ENCODE results near the gene VWA8.

The VWA8 gene

GRCh38 chr13:41740479-41740878, 220.4 kb downstream of the VWA8 start:
- H3K4me3 ChIP-seq (ENCODE audit: low read depth, low read length), result no peak overlapping the region
- DNase-seq, result no peak
- no peaks in the 10 kb centered on the region for H3K27me3 ChIP-seq
- TF ChIP-seq CTCF (IDR thresholded peaks at IDR 0.05; ENCODE audit: low read depth, low read length), result no peak
- H3K36me3 ChIP-seq, result no peaks in the 10 kb centered on the region
- H3K9me3 ChIP-seq, result no peaks in the 10 kb centered on the region
- H3K4me1 ChIP-seq, result peaks cover 9% of the 10 kb centered on the region

GRCh38 chr13:41722684-41723535, 238.0 kb downstream of the VWA8 start:
- no peak for TF ChIP-seq CTCF (IDR thresholded peaks at IDR 0.05; ENCODE audit: low read depth, low read length)
- Histone ChIP-seq H3K4me3 (ENCODE audit: low read depth, low read length) (no peak overlapping the region), H3K9me3 (no peaks in the 10 kb centered on the region), H3K36me3 (peaks cover 15% of the 10 kb centered on the region), H3K27me3 (no peaks in the 10 kb centered on the region), H3K4me1 (no peaks in the 10 kb centered on the region; the same call in 1 of the 2 replicates)
- DNase-seq, result no peak

- no peaks in the 10 kb centered on the region for H3K27me3 ChIP-seq
- TF ChIP-seq CTCF (IDR thresholded peaks at IDR 0.05; ENCODE audit: low read depth, low read length), result no peak
- peaks cover 5% of the 10 kb centered on the region; the same call in 1 of the 2 replicates for H3K4me1 ChIP-seq
- no peak for DNase-seq
- no peak overlapping the region for H3K4me3 ChIP-seq (ENCODE audit: low read depth, low read length)
- H3K9me3 ChIP-seq, result no peaks in the 10 kb centered on the region
- peaks cover 15% of the 10 kb centered on the region for H3K36me3 ChIP-seq
Measured at GRCh38 chr13:41720839-41721561, 239.9 kb downstream of the VWA8 start.

- TF ChIP-seq CTCF (IDR thresholded peaks at IDR 0.05; ENCODE audit: low read depth, low read length), result no peak
- Histone ChIP-seq H3K4me1 (peaks cover 5% of the 10 kb centered on the region; the same call in 1 of the 2 replicates), H3K4me3 (ENCODE audit: low read depth, low read length) (no peak overlapping the region), H3K27me3 (no peaks in the 10 kb centered on the region), H3K9me3 (no peaks in the 10 kb centered on the region), H3K36me3 (peaks cover 10% of the 10 kb centered on the region)
- DNase-seq, result no peak
Measured at GRCh38 chr13:41716236-41716635, 244.7 kb downstream of the VWA8 start.

GRCh38 chr13:41713405-41713804, 247.5 kb downstream of the VWA8 start:
- no peak for TF ChIP-seq CTCF (IDR thresholded peaks at IDR 0.05; ENCODE audit: low read depth, low read length)
- DNase-seq, result no peak
- Histone ChIP-seq H3K4me1 (peaks cover 5% of the 10 kb centered on the region; the same call in 1 of the 2 replicates), H3K36me3 (peaks cover 2% of the 10 kb centered on the region; the same call in 1 of the 2 replicates), H3K27me3 (no peaks in the 10 kb centered on the region), H3K9me3 (no peaks in the 10 kb centered on the region), H3K4me3 (ENCODE audit: low read depth, low read length) (no peak overlapping the region)
